OCI-LY1 (cell line): ENCODE results near the gene IGFALS.

Source experiments
- EZH2 ChIP-seq: fragments of 200-600 bp; sonication (generic), shearing (Covaris generic); IDR thresholded peaks from 2 replicates; pipeline ENCODE4 v1.8.0; 2017; ENCODE audit warnings: borderline replicate concordance, mixed run types, mild to moderate bottlenecking, antibody characterized with exemption, low read length, moderate library complexity, mixed read lengths
- TF ChIP-seq, protein P1 (sequence below): fragments of 200-600 bp; sonication (generic), shearing (Covaris generic); IDR thresholded peaks from 2 replicates; pipeline ENCODE4 v1.5.1; 2017; ENCODE audit warnings: mild to moderate bottlenecking, antibody characterized with exemption, low read length, moderate library complexity, mixed read lengths

DNA sequence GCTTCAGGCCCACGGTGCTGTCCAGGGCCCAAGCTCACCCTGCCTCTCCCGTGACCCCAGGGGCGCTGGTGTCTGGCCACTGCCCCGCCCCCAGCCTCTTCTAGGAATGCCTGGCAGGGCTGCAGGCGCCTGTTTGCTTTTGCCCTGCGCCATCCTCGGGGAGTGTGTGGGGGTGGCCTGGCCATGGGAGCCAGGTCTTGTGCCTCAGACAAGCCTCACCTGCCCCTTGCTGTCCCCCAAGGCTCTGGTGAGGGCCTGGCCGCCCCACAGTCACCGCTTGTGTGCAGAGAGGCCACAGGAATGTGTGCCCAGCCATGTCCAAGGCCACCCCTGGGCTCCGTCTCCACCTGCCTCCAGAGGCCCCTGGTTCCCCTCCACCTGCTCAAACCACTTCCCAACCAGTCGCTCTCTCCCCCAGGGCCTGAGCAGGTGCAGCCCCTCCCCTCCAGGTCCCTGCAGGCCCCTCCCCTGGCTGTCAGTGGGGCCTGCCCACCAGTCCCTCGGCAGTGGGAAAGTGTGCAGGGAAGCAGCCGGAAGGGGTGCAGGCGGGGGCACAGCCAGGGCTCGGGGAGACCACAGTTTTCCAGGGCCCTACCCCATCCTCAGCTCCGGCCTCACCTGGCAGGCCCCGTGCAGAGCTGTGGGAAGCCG is 841 bp upstream of the IGFALS start:
- TF ChIP-seq, protein P1, sequence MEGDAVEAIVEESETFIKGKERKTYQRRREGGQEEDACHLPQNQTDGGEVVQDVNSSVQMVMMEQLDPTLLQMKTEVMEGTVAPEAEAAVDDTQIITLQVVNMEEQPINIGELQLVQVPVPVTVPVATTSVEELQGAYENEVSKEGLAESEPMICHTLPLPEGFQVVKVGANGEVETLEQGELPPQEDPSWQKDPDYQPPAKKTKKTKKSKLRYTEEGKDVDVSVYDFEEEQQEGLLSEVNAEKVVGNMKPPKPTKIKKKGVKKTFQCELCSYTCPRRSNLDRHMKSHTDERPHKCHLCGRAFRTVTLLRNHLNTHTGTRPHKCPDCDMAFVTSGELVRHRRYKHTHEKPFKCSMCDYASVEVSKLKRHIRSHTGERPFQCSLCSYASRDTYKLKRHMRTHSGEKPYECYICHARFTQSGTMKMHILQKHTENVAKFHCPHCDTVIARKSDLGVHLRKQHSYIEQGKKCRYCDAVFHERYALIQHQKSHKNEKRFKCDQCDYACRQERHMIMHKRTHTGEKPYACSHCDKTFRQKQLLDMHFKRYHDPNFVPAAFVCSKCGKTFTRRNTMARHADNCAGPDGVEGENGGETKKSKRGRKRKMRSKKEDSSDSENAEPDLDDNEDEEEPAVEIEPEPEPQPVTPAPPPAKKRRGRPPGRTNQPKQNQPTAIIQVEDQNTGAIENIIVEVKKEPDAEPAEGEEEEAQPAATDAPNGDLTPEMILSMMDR = no peak
- TF ChIP-seq EZH2 = no peak
